ENCODE data around the gene AMT.

AMT gene

DNA sequence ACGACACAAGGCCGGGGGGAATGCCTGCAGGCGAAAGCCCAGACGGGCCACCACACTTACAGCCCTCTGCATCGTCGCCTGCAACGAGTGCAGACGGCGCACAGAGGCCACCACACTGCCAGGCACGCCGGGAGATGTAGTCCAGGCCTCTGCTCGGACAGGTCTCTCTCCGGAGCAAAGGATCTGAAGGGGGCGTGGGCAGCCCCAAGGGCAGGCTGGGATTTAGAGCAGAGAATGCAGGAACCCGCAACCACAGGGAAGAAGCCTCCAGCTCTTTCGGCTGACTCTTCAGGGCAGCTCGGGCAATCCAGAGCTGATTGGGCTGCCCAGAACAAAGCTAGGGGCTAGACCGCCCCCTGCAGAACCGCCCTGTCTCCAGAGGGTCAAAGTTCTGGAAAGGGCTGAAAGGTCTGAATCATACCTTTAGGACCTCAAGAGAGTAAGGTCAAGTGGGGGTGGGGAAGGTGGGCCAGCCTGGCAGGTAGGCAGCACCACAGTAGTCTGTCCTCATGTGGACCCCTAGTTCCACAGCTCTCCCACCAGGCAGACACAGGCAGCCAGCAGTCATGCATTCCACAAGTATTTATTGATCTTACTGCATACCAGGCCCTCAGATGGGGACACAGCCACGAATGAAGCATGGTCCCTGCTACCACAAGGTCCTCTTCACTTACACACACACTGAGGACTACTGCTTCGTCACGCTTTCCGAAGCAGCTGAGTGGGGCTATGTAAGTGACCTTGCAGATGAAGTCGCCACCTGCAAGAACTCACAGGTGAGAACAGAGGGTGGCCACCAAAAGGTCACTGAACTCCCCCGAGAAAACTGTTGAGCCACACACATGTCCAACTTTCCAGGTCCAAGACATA lies at the start of gene AMT:
Gene AMT (minus strand): TSS at position 95 of the 870 bp plus-strand sequence. CDS start 23 bp downstream, at position 72.
- no peak for DNase-seq (ENCODE audit: low read depth in 2 of 2)

DNA sequence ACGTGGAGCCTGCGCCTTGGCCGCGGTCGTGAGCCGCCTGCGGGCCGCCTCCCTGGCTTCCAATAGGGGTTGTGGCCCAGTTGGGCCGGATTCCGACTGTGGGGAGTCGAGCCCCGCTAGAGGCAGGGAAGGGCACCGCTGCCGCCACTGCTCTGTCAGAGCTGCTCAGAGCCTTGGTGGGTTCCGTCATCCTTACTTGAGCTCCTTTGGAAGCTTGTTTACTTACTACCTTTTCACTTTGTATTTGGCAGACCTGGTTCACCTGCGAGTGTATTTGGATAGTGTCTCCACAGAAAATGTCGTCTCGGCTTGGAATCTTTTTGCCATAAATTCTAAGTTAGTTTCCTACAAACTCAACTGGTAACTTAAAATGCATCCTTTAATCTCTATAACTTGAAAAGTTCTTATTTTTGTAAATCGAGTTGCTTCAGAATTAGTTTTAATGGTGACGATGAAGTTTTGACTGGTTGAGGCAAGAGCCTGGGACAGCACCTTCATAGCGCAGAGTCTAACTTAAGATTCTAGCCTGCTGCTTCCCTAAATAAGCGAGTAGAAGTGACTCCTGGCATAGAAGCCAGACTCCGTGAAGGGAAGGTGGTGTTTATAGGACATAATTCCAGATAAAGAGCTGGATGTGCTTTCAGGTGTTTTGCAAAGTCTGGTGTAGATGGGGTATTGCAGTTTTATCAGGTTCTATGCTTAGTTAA lies 48.6 kb upstream of the AMT start:
- no peak for DNase-seq (ENCODE audit: low read depth in 2 of 2)

DNA sequence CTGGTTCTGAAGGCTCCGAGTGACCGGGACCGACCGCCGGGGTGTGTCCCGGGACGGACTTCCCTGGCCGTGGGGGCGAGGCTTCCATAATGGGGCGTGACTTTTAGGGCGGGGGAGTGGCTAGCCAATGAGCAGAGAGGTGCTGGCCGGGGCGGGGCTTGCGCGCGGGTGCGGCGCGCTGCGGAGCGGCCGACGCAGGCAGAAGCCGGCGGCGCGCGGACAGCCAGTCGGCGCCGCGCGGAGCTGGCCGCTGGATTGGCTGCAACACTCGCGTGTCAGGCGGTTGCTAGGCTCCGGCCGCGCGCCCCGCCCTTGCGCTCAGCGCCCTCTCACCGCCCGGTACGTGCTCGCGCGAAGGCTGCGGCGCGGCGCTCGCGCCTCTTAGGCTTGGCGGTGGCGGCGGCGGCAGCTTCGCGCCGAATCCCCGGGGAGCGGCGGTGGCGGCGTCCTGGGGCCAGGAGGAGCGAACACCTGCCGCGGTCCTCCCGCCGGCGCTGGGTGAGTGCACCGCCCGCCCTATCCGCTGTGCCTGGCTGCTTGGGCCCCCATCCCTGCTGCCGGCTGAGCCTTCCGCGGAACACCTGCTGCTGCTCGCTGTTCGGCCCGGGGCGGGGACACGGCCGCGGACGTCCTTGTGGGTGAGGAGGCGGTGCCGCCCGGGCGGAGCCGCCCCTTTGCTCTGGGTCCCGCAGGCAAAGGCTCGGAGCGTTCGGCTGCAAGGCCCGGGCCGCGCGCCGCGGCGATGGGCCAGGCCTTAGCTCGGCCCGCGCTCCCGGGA lies 47.9 kb upstream of the AMT start, which contains the start of gene DAG1:
Gene DAG1 (plus strand): TSS at position 332 of the 778 bp plus-strand sequence. CDS start 40,268 bp downstream, outside the sequence.
- peak; percentile 83 to 92 for DNase-seq (ENCODE audit: low read depth in 2 of 2)

- no peak for DNase-seq (ENCODE audit: low read depth in 2 of 2)
Observed at GRCh38 chr3:49469037-49469935, 47.0 kb upstream of the AMT start.

DNA sequence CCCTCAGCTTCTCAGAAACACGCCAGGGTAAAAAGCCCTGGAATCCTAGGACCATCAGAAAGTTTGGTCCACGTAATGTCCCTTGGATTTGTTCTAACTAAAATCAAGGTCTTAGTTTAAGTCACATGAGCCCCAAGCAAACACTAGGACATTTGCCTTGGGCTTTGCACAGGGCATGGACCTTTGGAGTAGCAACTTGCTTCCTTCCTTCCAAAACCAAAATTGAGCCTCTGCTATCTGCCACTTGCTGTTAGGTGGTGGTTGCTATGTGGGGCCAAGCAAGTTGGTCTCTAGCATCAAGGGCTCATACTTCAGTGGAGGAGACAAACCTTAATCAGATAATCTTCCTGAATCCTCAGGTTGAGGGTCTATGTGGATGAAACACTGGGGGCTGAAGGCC lies 43.8 kb upstream of the AMT start:
- DNase-seq (ENCODE audit: low read depth in 2 of 2) = no peak

DNA sequence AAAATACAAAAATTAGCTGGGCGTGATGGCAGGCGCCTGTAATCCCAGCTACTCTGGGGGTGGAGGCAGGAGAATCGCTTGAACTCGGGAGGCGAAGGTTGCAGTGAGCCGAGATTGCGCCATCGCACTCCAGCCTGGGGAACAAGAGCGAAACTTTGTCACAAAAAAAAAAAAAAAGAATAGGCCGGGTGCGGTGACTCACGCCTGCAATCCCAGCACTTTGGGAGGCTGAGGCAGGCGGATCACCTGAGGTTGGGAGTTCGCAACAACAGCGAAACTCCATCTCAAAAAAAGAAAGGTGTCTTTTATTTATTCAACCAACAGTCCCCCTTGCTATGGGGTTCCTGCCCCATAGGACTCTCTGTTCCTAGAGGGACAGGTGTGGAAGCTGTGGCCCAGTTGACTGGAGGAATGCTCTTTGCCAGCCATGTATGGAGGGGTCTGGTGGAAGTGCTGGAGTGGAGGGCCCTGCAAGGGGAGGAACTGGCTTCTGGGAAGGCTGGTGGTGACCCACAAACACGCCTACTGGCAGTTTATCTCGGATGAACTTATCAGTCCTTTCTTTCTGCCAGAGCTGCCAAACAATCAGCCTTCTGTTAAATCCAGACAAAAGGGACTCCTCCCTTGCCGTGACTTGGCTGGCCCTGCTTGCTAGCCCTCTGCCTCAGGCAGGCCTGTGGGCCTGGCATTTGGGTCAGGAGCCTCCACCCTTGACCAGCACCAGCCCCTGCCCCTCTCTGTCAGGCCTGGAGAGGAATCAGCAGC lies 43.2 kb upstream of the AMT start:
- DNase-seq (ENCODE audit: low read depth in 2 of 2) = no peak

GRCh38 chr3:49462222-49462621 lies 39.9 kb upstream of the AMT start:
- DNase-seq (ENCODE audit: low read depth in 2 of 2) = no peak

DNA sequence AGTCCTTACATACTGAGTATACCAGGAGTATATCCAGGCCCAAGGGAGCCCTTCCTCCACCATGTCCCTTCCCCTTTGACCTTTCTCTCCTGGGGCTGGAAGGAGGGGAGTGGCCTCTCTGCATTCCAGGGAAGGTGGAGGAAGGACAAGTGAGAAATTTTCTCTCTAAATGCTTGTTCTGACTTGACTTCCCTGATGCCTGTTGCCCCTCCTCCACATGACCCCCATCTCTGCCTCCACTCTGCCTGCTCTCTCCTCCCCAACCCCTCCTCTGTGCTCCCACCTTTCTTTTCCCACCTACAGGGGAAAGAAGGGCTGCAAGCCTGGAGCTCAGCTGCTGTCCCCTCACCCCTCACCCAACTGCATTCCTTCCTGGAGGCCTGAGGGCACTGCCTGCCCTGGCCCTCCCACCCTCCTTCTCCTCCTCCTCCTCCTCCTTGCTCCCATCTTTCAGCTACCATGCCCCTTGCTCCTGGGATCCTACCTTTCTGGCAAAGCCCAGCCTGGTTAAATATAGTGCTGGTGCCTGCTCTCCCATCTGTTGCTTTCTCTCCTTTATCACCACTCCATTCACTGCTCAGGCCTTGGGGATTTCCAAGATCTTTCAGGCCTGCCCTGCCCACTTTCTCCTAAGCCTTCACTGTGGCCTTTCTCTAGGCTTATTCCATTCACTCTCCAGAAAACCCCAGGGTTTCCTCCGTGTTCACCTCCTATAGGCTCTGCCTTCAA lies 39.3 kb upstream of the AMT start:
- no peak for DNase-seq (ENCODE audit: low read depth in 2 of 2)

DNA sequence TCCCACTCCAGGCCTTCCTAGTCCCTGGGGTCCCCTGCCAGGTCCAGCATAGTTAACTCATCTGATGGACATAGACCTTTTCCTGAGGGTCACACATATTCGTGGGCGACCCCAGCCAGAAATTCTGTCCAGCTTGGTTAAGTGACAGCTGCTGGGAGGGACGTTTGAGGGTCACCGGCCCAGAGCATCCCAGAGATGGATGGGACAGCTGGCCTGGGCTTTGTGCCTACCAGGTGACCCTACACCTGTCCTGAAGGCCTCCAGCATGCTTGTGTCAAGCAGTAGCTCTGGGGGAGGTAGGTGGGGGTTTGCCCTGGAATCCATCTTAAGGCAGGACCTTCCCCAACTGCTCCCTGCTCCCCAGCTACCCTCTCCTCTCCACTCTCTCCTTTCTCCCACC lies 38.7 kb upstream of the AMT start:
- no peak for DNase-seq (ENCODE audit: low read depth in 2 of 2)

DNA sequence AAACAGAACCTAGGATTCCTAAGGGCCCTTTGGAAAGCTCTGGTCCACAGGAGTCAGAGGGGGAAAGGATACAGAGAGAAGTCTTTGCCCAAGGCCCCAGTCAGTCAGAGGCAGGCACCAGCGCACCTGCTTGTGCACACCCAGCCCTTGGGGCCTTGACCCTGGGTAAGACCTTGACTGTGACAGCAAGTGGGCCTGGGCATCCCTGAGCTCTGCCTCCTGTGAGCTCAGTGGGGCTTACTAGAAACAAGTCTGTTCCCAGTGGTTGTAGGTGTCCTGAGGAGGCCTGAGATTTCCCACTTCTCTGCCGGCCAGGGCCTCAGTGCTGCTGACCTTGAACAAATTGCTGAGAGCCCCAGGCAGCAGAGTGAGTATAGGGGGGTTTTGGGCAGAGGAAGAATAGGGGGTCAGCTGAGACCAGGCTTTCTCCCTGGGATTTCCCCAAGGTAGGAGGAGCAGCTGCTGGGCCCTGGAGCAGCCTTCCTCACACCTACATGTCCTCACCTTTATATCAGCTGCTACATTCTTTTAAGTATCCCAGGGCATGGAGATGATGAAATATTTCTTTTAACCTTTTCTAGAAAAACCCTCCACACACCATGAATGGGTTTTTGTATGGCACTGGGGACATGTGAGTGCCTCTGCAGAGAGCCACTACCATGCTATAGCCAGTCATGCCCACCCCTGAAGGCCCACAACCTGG lies 38.1 kb upstream of the AMT start:
- no peak for DNase-seq (ENCODE audit: low read depth in 2 of 2)

DNA sequence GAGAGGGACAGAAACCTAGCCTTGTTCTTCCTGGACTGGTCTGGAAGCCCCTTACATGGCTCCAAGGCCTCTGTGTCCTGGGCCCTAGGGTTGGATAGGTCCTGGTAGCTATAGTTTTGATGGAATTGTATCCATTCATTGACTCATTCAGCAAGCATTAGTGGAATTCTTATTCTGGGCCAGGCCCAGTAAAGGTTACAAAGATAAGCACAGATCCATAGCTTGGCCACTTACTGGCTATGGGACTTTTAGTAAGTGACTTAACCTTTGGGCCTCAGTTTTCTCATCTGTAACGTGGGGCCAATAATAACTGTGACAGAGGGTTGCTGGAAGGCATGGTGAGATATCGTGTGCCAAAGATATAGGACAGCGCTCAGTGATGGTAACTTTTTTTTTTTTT lies 34.2 kb upstream of the AMT start:
- no peak for DNase-seq (ENCODE audit: low read depth in 2 of 2)

DNA sequence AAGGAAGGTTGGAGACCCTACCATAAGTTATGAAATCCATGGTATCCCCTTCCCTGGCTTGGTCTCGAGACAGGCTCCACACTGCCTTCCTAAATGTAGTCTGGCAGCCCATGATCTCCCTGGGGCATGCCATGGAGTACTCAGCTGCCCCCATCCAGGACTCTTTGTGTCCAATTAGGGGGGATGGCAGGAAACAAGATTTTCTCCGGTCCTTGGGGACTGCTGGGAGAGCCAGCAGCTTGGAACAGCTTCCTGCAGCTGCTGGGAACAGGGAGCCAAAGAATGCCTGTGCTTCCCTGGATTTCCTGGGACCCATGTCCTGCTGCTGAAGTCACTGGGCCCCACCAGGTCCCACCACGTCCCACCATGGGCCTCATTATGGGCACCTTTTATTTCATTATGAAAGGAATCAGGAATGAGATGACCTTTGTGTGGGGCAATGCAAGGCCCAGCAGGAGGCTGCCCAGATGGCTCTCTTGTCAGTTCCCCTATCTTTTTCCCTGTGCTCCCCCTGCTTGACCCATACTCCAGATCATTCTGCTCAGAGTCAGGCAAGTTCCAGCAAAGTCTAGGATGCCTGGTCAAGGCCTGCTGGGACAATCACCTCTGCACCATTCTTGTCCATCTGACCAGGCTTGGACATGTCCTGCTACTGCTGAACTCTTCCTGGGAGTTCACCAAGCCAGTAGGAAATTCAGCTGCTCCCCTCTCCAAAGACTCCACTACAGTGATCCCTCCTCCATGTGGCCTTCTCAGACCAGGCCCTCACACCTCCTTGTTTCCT lies 32.8 kb upstream of the AMT start:
- DNase-seq (ENCODE audit: low read depth in 2 of 2) = no peak

GRCh38 chr3:49454458-49454857 lies 32.2 kb upstream of the AMT start:
- DNase-seq (ENCODE audit: low read depth in 2 of 2) = no peak

- DNase-seq (ENCODE audit: low read depth in 2 of 2) = no peak
Observed at GRCh38 chr3:49453621-49454020, 31.3 kb upstream of the AMT start.

DNA sequence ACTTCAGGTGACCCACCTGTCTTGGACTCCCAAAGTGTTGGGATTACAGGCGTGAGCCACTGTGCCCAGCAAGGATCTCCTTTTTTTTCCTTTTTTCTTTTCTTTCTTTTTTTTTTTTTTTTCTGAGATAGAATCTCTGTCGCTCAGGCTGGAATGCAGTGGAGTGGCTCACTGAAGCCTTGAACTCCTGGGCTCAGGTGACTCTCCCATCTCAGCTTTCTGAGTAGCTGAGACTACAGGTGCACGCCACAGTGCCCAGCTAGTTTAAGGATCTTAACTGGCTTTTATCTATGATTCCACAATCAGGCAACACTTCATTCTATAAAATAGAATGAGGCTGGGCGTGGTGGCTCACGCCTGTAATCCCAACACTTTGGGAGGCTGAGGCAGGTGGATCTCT lies 23.1 kb upstream of the AMT start:
- no peak for DNase-seq (ENCODE audit: low read depth in 2 of 2)

DNA sequence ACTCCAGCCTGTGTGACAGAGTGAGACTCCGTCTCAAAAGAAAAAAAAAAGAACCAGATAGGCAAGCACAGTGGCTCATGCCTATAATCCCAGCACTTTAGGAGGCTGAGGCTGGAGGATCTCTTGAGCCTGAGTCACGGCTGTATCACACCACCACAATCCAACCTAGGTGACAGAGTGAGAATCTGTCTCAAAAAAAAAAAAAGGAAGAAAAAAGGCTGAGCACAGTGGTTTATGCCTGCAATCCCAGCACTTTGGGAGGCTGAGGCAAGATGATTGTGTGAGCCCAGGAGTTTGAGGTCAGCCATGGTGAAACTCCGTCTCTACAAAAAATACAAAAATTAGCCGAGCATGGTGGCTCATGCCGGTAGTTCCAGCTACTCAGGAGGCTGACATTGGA lies 12.5 kb upstream of the AMT start:
- no peak for DNase-seq (ENCODE audit: low read depth in 2 of 2)

DNA sequence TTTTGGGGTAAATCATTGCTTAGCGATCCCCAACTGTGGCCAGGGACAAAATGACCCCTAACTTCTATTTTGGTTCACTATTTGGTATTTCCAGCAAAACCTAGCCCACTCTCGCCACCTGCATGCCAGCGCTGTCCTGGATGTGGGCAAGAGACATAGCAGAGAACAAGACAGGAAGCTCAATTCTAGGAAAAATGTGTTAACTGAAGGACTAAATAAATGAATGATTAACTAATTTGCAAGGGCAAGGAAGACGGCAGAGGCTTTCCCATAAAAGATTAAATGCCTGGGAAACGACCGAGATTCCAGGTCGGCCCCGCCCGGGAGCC lies 6.4 kb upstream of the AMT start:
- no peak for DNase-seq (ENCODE audit: low read depth in 2 of 2)

GRCh38 chr3:49427586-49427985 lies 5.3 kb upstream of the AMT start:
- no peak for DNase-seq (ENCODE audit: low read depth in 2 of 2)

DNA sequence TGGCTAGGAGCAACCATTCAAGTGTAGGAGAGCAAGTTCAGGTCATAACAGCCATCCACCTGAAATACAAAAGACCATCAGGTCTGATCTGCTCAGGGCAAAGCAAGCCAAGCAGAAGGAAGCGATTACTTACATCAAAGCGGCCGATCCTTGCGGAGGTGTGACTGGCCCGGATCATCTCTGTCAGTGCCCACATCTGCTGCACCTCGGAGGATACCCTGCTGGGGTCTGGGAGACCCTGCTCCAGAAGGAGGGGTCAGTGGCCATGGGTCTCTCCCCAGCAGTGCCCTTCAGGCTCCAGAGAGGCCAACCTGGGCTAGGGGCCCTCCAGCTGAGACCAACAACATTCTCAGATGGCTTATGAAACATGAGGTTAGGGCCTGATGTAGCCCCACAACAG lies 2.5 kb upstream of the AMT start:
- DNase-seq (ENCODE audit: low read depth in 2 of 2) = no peak
